H9 (cell line): ENCODE results near the gene ZFR2. TPM values are rescaled to one million over a fixed set of nuclear protein-coding genes. Genes with fewer than 3 reads are reported as not detected.

Experiments
- DNase-seq: peaks from one replicate; pipeline ENCODE4 v3.0.0-alpha.2; 2017
- H2AFZ ChIP-seq: one replicate; pipeline ENCODE4 v1.6.1; 2013; ENCODE audit warnings: mild to moderate bottlenecking, low read length, control low read depth, moderate library complexity
- H2AK5ac ChIP-seq: 2 replicates; pipeline ENCODE4 v1.6.1; 2013; ENCODE audit warnings: low read length, control low read depth, mixed read lengths; ENCODE audit not compliant: insufficient read length
- H2BK120ac ChIP-seq: one replicate; pipeline ENCODE4 v1.6.1; 2013; ENCODE audit warnings: low read depth, mild to moderate bottlenecking, low read length, control low read depth, inconsistent platforms; ENCODE audit not compliant: poor library complexity, severe bottlenecking
- H2BK12ac ChIP-seq: 2 replicates; pipeline ENCODE4 v1.6.1; 2013; ENCODE audit warnings: low read length, control low read depth, mixed read lengths, low read depth; ENCODE audit not compliant: insufficient read length
- H2BK15ac ChIP-seq: 2 replicates; pipeline ENCODE4 v1.6.1; 2013; ENCODE audit warnings: low read depth, low read length, control low read depth
- H2BK20ac ChIP-seq: one replicate; pipeline ENCODE4 v1.6.1; 2013; ENCODE audit warnings: low read depth, mild to moderate bottlenecking, low read length, control low read depth, inconsistent platforms; ENCODE audit not compliant: poor library complexity, severe bottlenecking
- H2BK5ac ChIP-seq: 2 replicates; pipeline ENCODE4 v1.6.1; 2013; ENCODE audit warnings: low read length, control low read depth, mixed read lengths; ENCODE audit not compliant: insufficient read length
- H3K14ac ChIP-seq: 2 replicates; pipeline ENCODE4 v1.6.1; 2013; ENCODE audit warnings: low read length, control low read depth; ENCODE audit not compliant: insufficient read depth
- H3K18ac ChIP-seq: 2 replicates; pipeline ENCODE4 v1.6.1; 2013; ENCODE audit warnings: low read depth, mild to moderate bottlenecking, mixed read lengths, low read length, control low read depth; ENCODE audit not compliant: insufficient read length
- H3K23ac ChIP-seq: 2 replicates; pipeline ENCODE4 v1.6.1; 2013; ENCODE audit warnings: low read length, control low read depth, mixed read lengths, low read depth; ENCODE audit not compliant: insufficient read length
- H3K23me2 ChIP-seq: 2 replicates; pipeline ENCODE4 v1.6.1; 2013; ENCODE audit warnings: low read depth, mild to moderate bottlenecking, mixed read lengths, low read length, control low read depth; ENCODE audit not compliant: insufficient read length, poor library complexity, severe bottlenecking
- H3K27ac ChIP-seq: 2 replicates; pipeline ENCODE4 v1.5.1; 2013; ENCODE audit warnings: low read length, control low read depth, mixed read lengths, low read depth; ENCODE audit not compliant: insufficient read length
- H3K27me3 ChIP-seq: 2 replicates; pipeline ENCODE4 v1.6.1; 2013; ENCODE audit warnings: low read length, control low read depth, inconsistent platforms; ENCODE audit not compliant: insufficient read depth
- H3K4ac ChIP-seq: 2 replicates; pipeline ENCODE4 v1.6.1; 2013; ENCODE audit warnings: low read depth, mild to moderate bottlenecking, control low read depth, inconsistent platforms, low read length, moderate library complexity
- H3K4me1 ChIP-seq: 2 replicates; pipeline ENCODE4 v1.6.1; 2013; ENCODE audit warnings: low read length, control low read depth, inconsistent platforms; ENCODE audit not compliant: insufficient read depth
- H3K4me2 ChIP-seq: 2 replicates; pipeline ENCODE4 v1.6.1; 2013; ENCODE audit warnings: low read length, control low read depth, mixed read lengths; ENCODE audit not compliant: insufficient read length, insufficient read depth
- H3K56ac ChIP-seq: 2 replicates; pipeline ENCODE4 v1.6.1; 2013; ENCODE audit warnings: low read depth, mild to moderate bottlenecking, mixed read lengths, low read length, control low read depth; ENCODE audit not compliant: insufficient read length
- H3K79me1 ChIP-seq: 2 replicates; pipeline ENCODE4 v1.6.1; 2013; ENCODE audit warnings: low read depth, mild to moderate bottlenecking, moderate library complexity, low read length, control low read depth, inconsistent platforms; ENCODE audit not compliant: insufficient read depth, poor library complexity, severe bottlenecking
- H3K79me2 ChIP-seq: 2 replicates; pipeline ENCODE4 v1.6.1; 2013; ENCODE audit warnings: low read length, control low read depth, inconsistent platforms; ENCODE audit not compliant: insufficient read depth
- H3K9ac ChIP-seq: 2 replicates; pipeline ENCODE4 v1.6.1; 2013; ENCODE audit warnings: low read length, control low read depth, mixed read lengths; ENCODE audit not compliant: insufficient read length; ENCODE audit errors: extremely low read depth
- H3K9me3 ChIP-seq: one replicate; pipeline ENCODE4 v1.6.1; 2013; ENCODE audit warnings: low read depth, low read length, inconsistent platforms; ENCODE audit not compliant: control insufficient read depth
- H3T11ph ChIP-seq: one replicate; pipeline ENCODE4 v1.6.1; 2013; ENCODE audit warnings: mild to moderate bottlenecking, low read length, control low read depth, inconsistent platforms
- H4K20me1 ChIP-seq: one replicate; pipeline ENCODE4 v1.6.1; 2013; ENCODE audit not compliant: control insufficient read depth, insufficient read length, insufficient read depth
- H4K5ac ChIP-seq: 2 replicates; pipeline ENCODE4 v1.6.1; 2013; ENCODE audit warnings: low read depth, mild to moderate bottlenecking, mixed read lengths, low read length, control low read depth; ENCODE audit not compliant: insufficient read length
- H4K8ac ChIP-seq: replicated peaks from 2 replicates; pipeline ENCODE4 v1.6.1; 2013; ENCODE audit warnings: low read length, control low read depth, mixed read lengths, low read depth; ENCODE audit not compliant: insufficient read length
- H4K91ac ChIP-seq: 2 replicates; pipeline ENCODE4 v1.6.1; 2013; ENCODE audit warnings: low read depth, mild to moderate bottlenecking, moderate library complexity, mixed read lengths, low read length, control low read depth; ENCODE audit not compliant: insufficient read length
- H3K27ac Mint-ChIP-seq, 3 experiments: 2 replicates in 2 of 3; 3 replicates in 1 of 3; pipeline ENCODE4 v1.8.0; 2020 to 2021; ENCODE audit warnings: mixed read lengths in 3 of 3, mild to moderate bottlenecking in 1 of 3, moderate library complexity in 1 of 3
- H3K27me3 Mint-ChIP-seq: 2 replicates; pipeline ENCODE4 v1.8.0; 2021; ENCODE audit warnings: low read depth, mild to moderate bottlenecking, moderate library complexity, mixed read lengths
- H3K36me3 Mint-ChIP-seq, 3 experiments: 2 replicates in 2 of 3; 3 replicates in 1 of 3; pipeline ENCODE4 v1.8.0; 2020 to 2021; ENCODE audit warnings: low read depth in 3 of 3, mixed read lengths in 3 of 3; ENCODE audit not compliant: insufficient read depth in 1 of 3
- H3K4me1 Mint-ChIP-seq, 2 experiments: 2 replicates each; pipeline ENCODE4 v1.8.0; 2020; ENCODE audit warnings: mixed read lengths in 2 of 2
- H3K4me3 Mint-ChIP-seq, 2 experiments: 2 replicates in 1 of 2; 3 replicates in 1 of 2; pipeline ENCODE4 v1.8.0; 2020 to 2021; ENCODE audit warnings: mild to moderate bottlenecking in 2 of 2, mixed read lengths in 2 of 2, moderate library complexity in 1 of 2
- H3K9me3 Mint-ChIP-seq, 2 experiments: 2 replicates in 1 of 2; 3 replicates in 1 of 2; pipeline ENCODE4 v1.8.0; 2020; ENCODE audit warnings: mild to moderate bottlenecking in 2 of 2, mixed read lengths in 2 of 2, moderate library complexity in 1 of 2
- CTCF ChIP-seq: fragments of 200-600 bp; sonication (generic); conservative IDR thresholded peaks from 3 replicates; pipeline ENCODE4 v1.8.0; 2021; ENCODE audit warnings: antibody characterized with exemption, mild to moderate bottlenecking
- WGBS: extraction: QIAGEN DNeasy Blood & Tissue Kit; methylation state at CpG from one replicate; pipeline ENCODE4 v1.1.7; 2013; ENCODE audit warnings: missing lambda C conversion rate, low lambda C conversion rate, mixed read lengths; ENCODE audit not compliant: insufficient read length; ENCODE audit errors: extremely low coverage; 5-methylcytosine and 5-hydroxymethylcytosine counted together
- total RNA-seq: library from RNA; stranded (reverse); gene quantifications from 2 replicates; pipeline ENCODE4 v1.2.1, GENCODE V29; 2021

ZFR2 gene
- total RNA-seq, 1 experiment from 2014 or later, result 18.3 TPM

GRCh38 chr19:3813473-3814392 lies 55.1 kb downstream of the ZFR2 start:
- Histone ChIP-seq H3K23me2 (no peaks in the 10 kb centered on the region), H2BK5ac (no peak overlapping the region), H3K27me3 (no peaks in the 10 kb centered on the region), H3K79me2 (no peaks in the 10 kb centered on the region), H3K4ac (no peak overlapping the region), H3K56ac (no peak overlapping the region), H3K23ac (no peak overlapping the region), H4K20me1 (peaks cover 2% of the 10 kb centered on the region), H3K4me2 (no peak overlapping the region), H3K27ac (no peak overlapping the region), H2BK120ac (no peak overlapping the region), H2BK20ac (no peak overlapping the region), H4K5ac (no peak overlapping the region), H3K79me1 (no peaks in the 10 kb centered on the region), H3K9me3 (no peaks in the 10 kb centered on the region), H3T11ph (no peak overlapping the region), H2AFZ (no peak overlapping the region), H2AK5ac (no peak overlapping the region), H2BK12ac (no peak overlapping the region), H4K8ac (no peak overlapping the region), H3K9ac (no peak overlapping the region), H3K4me1 (no peaks in the 10 kb centered on the region), H2BK15ac (no peak overlapping the region), H3K18ac (no peak overlapping the region), H3K14ac (no peak overlapping the region), H4K91ac (no peak overlapping the region)
- DNase-seq, result peak; percentile 24
- Mint-ChIP-seq H3K4me3 (no peak overlapping the region), H3K36me3 (no peaks in the 10 kb centered on the region), H3K27ac (no peak overlapping the region), H3K9me3 (no peaks in the 10 kb centered on the region), H3K4me1 (no peaks in the 10 kb centered on the region), H3K27me3 (no peaks in the 10 kb centered on the region)
- no CpG with 5 or more reads among the region's 22 CpGs for WGBS
- no peak for TF ChIP-seq CTCF
